ENCODE results near the gene WASHC4. TPM values are rescaled to one million over a fixed set of nuclear protein-coding genes. Genes with fewer than 3 reads are reported as not detected.

The WASHC4 gene
- total RNA-seq, 1 experiment from 2014 or later, result 28.7 TPM

DNA sequence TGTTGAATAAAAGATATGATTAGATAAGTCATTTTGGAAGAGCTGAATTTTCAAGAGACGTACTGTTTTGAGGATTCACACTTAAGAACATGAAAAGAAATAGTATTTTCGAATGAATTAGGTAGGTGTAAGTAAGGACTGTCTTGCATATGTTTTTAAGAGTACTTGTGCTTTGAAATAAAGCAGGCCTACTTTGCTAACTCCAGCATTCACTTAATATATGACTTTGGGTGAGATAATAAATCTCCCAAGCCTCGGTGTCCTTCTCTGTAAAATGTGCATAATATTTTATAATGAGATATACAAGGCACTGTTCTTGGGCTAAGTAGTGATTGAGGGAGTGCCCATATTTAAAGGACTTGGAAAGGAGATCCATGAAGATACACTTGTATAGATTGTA is 54.6 kb downstream of the WASHC4 start:
- no peaks in the 10 kb centered on the region for H3K79me2 ChIP-seq (ENCODE audit: low read depth)
- POLR2A ChIA-PET (ENCODE audit: unreplicated experiment), result no interaction called here
- H3K4me1 ChIP-seq (replicated peaks; ENCODE audit: insufficient read depth), result no peaks in the 10 kb centered on the region
- H3K27me3 ChIP-seq (ENCODE audit: insufficient read depth, low read depth), result no peaks in the 10 kb centered on the region
- no peak overlapping the region for H3K27ac ChIP-seq
- intact Hi-C loops (cut with micrococcal nuclease; ENCODE audit: unreplicated experiment), result loop anchor here (10.0 kb wide), 1 partner anchor 223 kb away; no protein-coding TSS in a partner anchor
- no peak overlapping the region for H3K4me3 ChIP-seq
- CTCF ChIA-PET, result no interaction called here
- no peak for DNase-seq
- H3K36me3 ChIP-seq (ENCODE audit: low read depth), result peaks cover 55% of the 10 kb centered on the region
- no peak for TF ChIP-seq EZH2 (IDR thresholded peaks at IDR 0.05; ENCODE audit: low read depth)
- no peak for TF ChIP-seq CTCF (conservative IDR thresholded peaks at IDR 0.05)
- H2AFZ ChIP-seq, result no peak overlapping the region
- H3F3A ChIP-seq (ENCODE audit: insufficient read depth, low read depth), result peaks cover 3% of the 10 kb centered on the region; the same call in 1 of the 2 replicates
- H3K9me3 ChIP-seq (ENCODE audit: insufficient read depth, low read depth), result no peaks in the 10 kb centered on the region
- H3K4me2 ChIP-seq, result no peak overlapping the region
- H4K20me1 ChIP-seq (ENCODE audit: insufficient read depth), result no peaks in the 10 kb centered on the region; the same call in 1 of the 2 replicates
- BruUV-seq (replicated peaks), result no TSS peak
- no peaks in the 10 kb centered on the region for H3K9me2 ChIP-seq (ENCODE audit: insufficient read depth)

DNA sequence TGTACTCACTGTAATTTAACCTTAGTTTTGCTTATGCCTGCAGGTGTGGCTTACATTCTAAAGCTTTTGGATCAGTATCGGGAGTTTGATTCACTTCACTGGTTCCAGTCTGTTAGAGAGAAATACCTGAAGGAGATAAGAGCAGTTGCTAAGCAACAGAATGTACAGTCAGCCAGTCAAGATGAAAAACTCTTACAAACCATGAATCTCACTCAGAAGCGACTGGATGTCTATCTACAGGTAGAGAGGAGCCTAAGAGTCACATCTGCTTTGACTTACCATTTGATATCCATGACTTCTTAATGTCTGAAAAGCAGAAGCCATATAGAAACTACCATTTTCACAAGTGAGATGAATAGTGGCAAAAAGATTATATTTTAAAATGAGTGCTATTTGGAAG is 56.5 kb downstream of the WASHC4 start:
- ChIA-PET POLR2A (ENCODE audit: unreplicated experiment) (no interaction called here), CTCF (no interaction called here)
- Histone ChIP-seq H3F3A (ENCODE audit: insufficient read depth, low read depth) (peaks cover 3% of the 10 kb centered on the region; the same call in 1 of the 2 replicates), H3K9me2 (ENCODE audit: insufficient read depth) (no peaks in the 10 kb centered on the region), H3K9me3 (ENCODE audit: insufficient read depth, low read depth) (no peaks in the 10 kb centered on the region), H3K4me2 (no peak overlapping the region), H2AFZ (no peak overlapping the region), H3K27ac (no peak overlapping the region), H3K4me3 (no peak overlapping the region), H4K20me1 (ENCODE audit: insufficient read depth) (no peaks in the 10 kb centered on the region; the same call in 1 of the 2 replicates), H3K79me2 (ENCODE audit: low read depth) (no peaks in the 10 kb centered on the region), H3K27me3 (ENCODE audit: insufficient read depth, low read depth) (no peaks in the 10 kb centered on the region), H3K36me3 (ENCODE audit: low read depth) (peaks cover 63% of the 10 kb centered on the region), H3K4me1 (replicated peaks; ENCODE audit: insufficient read depth) (no peaks in the 10 kb centered on the region)
- no TSS peak for BruUV-seq (replicated peaks)
- intact Hi-C loops (cut with micrococcal nuclease; ENCODE audit: unreplicated experiment), result loop anchor here (10.0 kb wide), 1 partner anchor 221 kb away; no protein-coding TSS in a partner anchor
- TF ChIP-seq CTCF (conservative IDR thresholded peaks at IDR 0.05) (no peak), EZH2 (IDR thresholded peaks at IDR 0.05; ENCODE audit: low read depth) (no peak)
- DNase-seq, result no peak

DNA sequence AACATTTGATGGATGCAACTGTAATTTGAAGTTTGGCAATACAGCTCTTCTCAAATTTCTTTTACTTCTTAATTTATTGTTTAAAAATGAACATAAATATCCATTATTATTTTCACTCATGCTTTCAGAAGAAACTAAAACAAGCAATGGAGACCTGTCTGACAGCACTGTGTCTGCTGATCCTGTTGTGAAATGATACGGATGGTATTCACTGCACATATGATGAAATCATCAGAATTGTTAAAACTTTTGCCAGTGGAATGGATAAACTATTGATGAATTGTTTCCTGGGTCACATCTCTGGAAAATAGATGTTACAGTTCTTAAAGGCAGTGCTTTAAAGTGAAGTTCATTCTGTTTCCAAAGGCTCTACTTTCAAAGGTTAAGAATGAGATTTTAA is 59.2 kb downstream of the WASHC4 start:
- intact Hi-C loops (cut with micrococcal nuclease; ENCODE audit: unreplicated experiment), result loop anchor here (10.0 kb wide), 1 partner anchor 218 kb away; no protein-coding TSS in a partner anchor

More for the DNA sequence above, 59.2 kb downstream of the WASHC4 start:
- no peak overlapping the region for H3K27ac ChIP-seq
- no peak overlapping the region for H2AFZ ChIP-seq
- TF ChIP-seq CTCF (conservative IDR thresholded peaks at IDR 0.05), result no peak
- no peak for TF ChIP-seq EZH2 (IDR thresholded peaks at IDR 0.05; ENCODE audit: low read depth)
- no peaks in the 10 kb centered on the region for H3K4me1 ChIP-seq (replicated peaks; ENCODE audit: insufficient read depth)
- no TSS peak for BruUV-seq (replicated peaks)
- H3F3A ChIP-seq (ENCODE audit: insufficient read depth, low read depth), result 0 out of 2 replicates have a peak, but pooled peaks cover 3% of the 10 kb centered on the region
- H3K27me3 ChIP-seq (ENCODE audit: insufficient read depth, low read depth), result no peaks in the 10 kb centered on the region
- no peak overlapping the region for H3K4me3 ChIP-seq
- H3K9me2 ChIP-seq (ENCODE audit: insufficient read depth), result no peaks in the 10 kb centered on the region
- H4K20me1 ChIP-seq (ENCODE audit: insufficient read depth), result no peaks in the 10 kb centered on the region; the same call in 1 of the 2 replicates
- ChIA-PET CTCF (no interaction called here), POLR2A (ENCODE audit: unreplicated experiment) (no interaction called here)
- no peak for DNase-seq
- H3K9me3 ChIP-seq (ENCODE audit: insufficient read depth, low read depth), result no peaks in the 10 kb centered on the region
- no peak overlapping the region for H3K4me2 ChIP-seq
- H3K79me2 ChIP-seq (ENCODE audit: low read depth), result no peaks in the 10 kb centered on the region
- H3K36me3 ChIP-seq (ENCODE audit: low read depth), result peaks cover 46% of the 10 kb centered on the region
